Measurements from ENCODE around the gene FGF9. TPM values are rescaled to one million over a fixed set of nuclear protein-coding genes. Genes with fewer than 3 reads are reported as not detected.
A peak's percentile ranks its signal among the peaks of the same experiment; 100 is the strongest.

FGF9 gene
- total RNA-seq, 1 experiment from 2014 or later, result not detected

DNA sequence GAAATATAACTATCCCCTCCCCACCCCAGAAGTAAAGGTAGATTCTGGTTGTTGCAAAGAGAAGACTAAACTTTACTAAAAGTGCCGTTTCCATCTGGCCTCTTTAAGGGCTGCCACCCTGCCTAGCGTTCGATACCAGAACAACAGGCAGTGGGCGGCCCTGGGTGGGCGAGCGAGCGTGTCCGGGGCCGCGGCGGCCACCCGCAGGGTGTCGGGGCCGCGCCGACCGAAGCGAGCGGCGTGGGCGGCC lies 2.6 kb downstream of the FGF9 start:
- DNase-seq (ENCODE audit: low spot score), result no peak
- in situ Hi-C loops (cut with HindIII; ENCODE audit: low sequenced_read_pairs), result no loop called here

DNA sequence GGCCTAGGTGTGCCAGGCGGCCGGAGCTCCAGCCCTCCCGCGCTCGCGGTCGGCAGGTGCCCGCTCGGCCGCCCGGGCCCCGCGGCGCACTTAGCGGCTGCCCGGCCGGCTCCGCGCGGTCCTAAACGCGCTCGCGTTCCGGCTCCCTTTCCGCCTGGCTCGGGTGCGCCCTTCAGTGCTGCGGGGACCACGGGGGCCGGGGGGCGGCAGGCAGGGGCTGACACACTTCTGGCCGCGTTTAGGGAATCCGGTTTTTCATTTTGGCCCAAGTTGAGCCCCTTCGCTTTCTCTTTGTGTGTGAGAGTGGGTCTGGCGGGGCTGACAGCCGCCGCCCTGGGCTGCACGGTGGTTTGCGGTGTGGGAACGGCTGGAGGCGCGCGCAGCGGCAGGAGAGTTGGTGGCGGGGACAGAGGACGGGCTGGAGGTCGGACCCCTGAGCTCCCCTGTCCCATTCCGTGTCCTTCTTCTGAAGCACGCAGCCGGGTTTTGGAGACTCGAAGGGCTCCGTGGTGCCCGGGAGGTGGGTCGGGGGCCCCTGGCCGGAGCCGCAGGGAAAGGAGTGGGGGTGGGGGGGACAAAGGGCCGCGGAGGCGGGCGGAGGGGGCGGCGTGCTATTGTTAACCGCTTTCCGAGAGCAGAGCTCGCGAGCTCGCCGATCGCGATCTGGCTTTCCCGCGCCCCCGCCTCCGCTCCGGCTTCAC lies 3.1 kb downstream of the FGF9 start:
- in situ Hi-C loops (cut with HindIII; ENCODE audit: low sequenced_read_pairs), result no loop called here

DNA sequence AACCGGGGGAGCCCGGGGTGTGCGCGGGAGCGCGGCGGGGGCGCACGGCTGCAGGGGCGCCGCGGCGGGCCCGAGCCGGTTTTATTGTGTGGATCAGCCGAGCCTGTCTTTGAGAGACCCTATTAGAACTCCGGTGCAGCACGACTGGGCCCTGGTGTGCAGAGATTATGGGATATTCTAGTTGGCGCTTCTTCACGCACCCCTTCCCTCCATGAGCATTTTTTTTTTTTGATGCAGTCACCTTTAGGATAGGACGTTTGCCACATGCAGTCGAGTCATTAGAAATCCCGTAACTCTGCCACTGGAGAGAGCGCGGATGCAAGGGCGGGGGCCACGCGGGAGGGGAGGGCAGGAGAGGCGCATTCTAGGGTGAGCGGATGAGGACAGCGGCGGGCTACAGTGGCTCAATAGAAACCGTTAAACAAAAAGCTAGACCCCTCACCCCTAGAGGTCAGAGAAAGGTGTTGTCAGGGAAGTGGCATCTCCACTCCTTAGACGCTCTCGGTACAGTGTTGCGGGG lies 3.7 kb downstream of the FGF9 start:
- in situ Hi-C loops (cut with HindIII; ENCODE audit: low sequenced_read_pairs), result no loop called here
- DNase-seq (ENCODE audit: low spot score), result peak; percentile 58

More for the DNA sequence above, 3.1 kb downstream of the FGF9 start:
- peak; percentile 76 for DNase-seq (ENCODE audit: low spot score)

DNA sequence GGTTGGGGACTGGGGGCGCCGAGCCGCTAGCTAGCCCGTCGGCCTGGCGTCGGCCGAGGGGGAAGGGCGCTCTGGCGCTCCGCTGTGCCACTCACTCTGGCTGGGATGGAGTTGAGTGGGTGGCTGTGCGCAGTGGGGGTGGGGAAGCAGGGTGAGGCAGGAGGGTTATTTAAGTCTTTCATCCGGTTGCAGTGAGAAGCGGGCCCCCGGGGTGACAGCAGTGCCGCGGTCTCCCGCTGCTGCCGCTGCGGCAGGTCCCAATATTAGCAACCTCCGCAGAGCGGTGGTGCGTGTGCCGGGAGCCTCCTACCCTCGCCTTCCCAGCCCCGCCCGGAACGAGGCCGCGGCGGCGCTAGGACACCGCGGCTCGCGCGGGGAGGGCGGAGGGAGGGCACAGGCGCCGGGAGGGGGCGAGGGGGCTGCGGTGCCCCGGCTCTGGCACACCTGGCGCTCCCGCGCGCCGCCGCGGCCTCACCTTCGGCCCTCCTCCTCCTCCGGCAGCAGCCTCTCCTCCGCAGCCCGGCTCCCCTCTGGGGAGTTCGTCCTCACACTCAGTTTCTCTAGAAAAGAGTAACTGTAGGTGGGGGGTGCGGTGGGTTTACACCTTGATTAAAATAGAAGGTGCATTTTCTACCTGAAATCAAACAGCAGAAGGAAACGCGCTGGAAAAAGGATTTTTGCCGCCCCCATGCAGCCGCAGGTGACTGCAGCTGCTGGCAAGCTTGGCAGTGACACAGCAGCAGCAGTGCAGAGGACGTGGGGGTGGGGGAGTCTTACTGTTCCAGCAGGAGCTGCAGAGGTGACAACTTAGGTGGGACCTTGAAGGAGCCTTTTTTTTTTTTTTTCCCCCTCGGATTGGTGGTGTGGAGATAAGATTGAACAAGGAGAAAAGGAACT lies 4.5 kb downstream of the FGF9 start:
- DNase-seq (ENCODE audit: low spot score), result peak; percentile 77
- in situ Hi-C loops (cut with HindIII; ENCODE audit: low sequenced_read_pairs), result no loop called here

DNA sequence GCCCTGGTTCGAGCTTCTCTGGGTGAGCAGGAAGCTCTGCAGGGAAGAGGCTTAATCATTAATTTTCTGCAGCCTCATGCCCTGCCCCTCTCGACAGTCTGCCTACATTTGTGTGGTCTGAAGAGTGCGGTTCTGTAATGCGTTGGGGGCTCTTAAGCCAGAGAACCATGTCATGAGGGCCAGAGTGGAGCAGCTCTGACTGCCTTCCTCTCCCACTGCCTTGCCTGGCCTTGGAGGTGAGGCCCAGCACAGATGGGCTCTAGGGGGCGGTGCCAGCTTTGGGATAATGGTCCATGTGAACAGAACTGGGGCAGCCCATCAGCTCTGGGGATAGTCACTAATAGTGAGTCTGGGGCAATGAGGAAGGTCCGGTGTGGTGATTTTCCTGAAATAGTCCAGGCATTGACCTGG lies 5.7 kb downstream of the FGF9 start:
- in situ Hi-C loops (cut with HindIII; ENCODE audit: low sequenced_read_pairs), result no loop called here

DNA sequence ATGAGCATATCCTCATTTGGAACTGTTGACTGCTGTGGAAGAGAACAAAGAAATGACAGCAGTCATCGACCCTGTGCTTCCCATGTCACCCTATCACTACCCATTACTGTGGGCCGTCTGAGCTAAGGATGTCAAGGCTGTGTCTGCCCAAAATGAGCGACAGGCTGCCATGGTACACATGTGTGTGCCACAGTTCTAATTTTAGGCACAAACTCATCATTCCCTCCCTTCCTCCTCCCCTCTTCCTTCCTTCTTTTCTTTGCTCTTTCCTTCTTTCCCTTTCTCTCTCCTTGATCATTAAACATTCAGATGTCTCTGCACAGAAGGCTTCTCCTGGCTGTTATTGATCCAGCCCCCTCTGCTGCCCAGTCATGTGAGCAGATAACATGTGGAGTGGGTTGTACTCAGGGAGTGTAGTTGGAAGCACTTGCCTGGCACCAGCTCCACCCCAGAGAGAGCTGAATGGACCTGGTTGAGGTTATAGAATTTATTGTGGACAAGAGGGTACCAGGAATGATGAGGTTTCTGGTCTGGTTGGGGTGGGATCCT lies 6.3 kb downstream of the FGF9 start:
- in situ Hi-C loops (cut with HindIII; ENCODE audit: low sequenced_read_pairs), result no loop called here
- no peak for DNase-seq (ENCODE audit: low spot score)

More for the DNA sequence above, 5.7 kb downstream of the FGF9 start:
- peak; percentile 87 for DNase-seq (ENCODE audit: low spot score)

DNA sequence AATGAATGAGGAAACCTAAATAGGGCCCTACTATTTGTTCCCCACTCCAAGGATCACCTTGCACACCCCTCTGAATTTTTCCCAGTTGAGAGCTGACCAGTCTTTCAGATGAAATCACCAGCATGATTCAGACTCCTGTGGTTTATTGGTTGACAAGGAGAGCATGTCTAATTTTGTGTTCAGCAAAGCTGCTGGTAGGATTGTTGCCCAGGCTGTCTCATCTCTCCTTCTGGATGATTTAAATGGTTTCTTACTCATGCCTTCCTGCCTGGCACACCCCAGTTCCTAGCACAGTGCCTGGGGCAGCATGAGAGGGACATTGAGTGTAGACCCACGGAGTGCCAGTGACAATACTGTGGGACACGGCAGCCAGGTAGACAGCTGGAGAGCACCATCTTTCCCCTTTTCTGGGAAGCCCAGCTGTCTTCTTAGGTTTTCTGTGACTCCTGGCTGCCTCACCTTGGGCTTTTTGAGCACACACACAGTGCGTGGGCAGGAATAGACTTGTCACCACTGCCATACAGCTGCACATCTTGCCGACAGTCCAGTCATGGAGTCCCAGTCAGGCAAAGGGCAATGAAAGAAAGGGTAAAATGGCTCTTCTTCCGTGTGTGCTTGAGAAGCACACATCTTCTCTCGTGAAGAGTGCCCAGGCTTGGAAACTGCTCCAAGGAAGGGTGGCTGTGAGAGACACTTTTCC lies 12.3 kb downstream of the FGF9 start:
- in situ Hi-C loops (cut with HindIII; ENCODE audit: low sequenced_read_pairs), result no loop called here

DNA sequence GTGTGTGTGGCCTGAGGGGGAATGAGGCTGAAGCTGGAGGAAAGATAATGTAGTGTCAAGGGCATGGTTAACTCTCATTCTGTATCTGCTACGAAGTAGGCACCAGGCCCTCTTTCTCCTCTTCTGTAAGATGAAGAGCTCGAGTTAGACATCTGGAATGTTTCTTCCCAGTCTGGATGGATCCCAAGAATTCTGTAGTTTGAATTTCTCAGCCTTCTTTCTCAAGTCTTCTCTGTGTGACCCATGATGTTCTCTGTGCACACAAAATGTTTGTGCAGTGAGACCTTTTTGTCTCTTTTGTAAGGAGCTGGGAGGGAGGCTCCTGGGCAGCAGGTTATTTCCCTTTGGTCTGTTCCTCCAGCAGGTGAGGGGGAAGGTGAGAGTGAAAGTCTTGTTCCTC lies 13.7 kb downstream of the FGF9 start:
- no peak for DNase-seq (ENCODE audit: low spot score)
- in situ Hi-C loops (cut with HindIII; ENCODE audit: low sequenced_read_pairs), result no loop called here

More for the DNA sequence above, 12.3 kb downstream of the FGF9 start:
- DNase-seq (ENCODE audit: low spot score), result peak; percentile 67

DNA sequence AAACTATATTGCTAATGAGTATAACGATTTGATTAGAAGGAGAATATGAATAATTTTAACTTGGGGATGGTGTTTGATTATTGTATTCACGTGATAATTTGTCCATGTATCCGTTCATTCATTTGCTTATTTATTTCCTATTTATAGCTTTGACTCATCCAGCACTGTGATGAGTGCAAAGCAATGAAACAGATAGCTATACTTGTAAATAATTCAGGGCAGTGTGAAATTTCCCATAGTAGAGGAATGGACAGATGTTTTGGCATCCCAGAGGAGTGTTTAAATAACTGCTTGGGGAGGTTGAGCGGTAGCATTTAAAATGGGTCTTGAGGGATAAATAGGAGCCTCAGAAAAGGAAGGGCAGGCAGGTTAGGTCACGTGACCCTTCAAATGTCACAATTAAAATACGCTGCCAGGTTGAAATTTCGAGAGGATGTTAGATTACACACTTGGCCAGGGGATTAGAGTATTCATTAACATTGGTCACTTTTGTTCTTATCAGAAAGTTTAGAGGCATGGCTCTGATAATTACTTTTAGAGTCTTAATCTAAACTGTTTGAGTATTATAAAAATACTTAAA lies 14.7 kb downstream of the FGF9 start:
- DNase-seq (ENCODE audit: low spot score), result no peak
- in situ Hi-C loops (cut with HindIII; ENCODE audit: low sequenced_read_pairs), result no loop called here

DNA sequence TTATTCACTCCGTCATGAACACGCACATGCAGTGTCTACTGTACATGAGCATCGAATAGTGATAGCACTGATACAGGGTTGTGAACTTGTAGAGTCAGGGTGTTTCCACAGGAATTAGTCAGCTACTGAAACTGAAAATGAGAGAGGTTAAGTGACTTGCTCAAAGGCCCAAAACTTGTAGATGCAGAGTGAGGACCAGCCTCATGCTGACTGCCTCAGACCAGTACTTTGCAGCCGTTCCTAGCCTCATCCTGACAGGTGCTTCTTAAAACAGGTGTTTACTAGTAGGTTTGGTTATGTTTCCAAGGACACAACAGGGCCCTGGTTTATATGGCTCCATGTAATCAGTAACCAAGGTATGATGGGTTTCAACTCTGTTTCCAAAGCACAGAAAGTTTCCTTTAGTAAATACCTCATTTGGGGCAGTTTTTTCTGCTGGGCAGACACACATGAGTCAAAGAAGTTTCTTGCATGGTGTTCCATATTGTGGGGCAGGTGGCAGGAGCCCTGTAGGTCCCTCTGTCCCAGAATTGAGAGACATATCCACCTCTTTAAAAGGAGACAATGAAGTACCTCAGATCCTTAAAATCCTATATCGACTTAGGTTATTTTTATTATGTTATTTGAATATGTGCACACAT lies 16.0 kb downstream of the FGF9 start:
- in situ Hi-C loops (cut with HindIII; ENCODE audit: low sequenced_read_pairs), result no loop called here
- no peak for DNase-seq (ENCODE audit: low spot score)

DNA sequence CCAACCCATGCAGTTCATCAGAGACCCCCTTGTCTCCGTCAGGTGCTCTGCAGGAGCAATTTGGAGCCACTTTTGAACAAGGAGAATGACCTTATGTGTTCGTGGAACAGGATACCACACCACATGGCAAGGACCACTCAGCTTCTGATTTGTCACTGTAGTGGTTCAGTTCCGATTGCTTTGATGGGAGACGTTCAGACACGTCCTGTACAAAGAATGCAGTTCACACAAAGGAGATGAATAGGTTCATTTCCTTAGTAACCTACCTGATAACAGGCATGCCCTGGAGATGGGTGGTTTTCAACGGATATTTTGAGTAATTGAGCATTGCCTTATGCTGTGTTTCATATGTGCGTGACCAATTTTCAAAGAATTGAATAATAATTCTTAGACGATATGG lies 17.2 kb downstream of the FGF9 start:
- DNase-seq (ENCODE audit: low spot score), result no peak
- in situ Hi-C loops (cut with HindIII; ENCODE audit: low sequenced_read_pairs), result no loop called here

DNA sequence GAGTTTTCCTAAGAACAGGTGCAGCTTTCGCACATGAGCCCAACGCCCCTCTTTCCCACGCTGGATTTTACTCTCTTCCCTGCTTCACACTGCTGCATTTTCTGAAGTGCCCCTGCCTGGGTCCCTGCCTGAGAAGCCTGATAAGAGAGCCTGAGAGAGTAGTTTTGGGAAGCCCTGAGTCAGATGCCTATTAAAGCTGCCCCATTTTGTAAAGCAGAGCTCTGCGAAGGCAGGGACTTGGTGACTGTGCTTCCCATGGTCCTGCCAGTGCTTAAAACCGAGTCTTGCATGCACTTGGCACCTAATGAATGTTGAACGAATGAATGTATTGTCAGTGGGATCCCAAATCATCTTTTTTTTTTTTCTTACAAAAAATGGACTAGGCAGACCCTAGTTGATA lies 18.2 kb downstream of the FGF9 start:
- DNase-seq (ENCODE audit: low spot score), result no peak
- in situ Hi-C loops (cut with HindIII; ENCODE audit: low sequenced_read_pairs), result no loop called here

DNA sequence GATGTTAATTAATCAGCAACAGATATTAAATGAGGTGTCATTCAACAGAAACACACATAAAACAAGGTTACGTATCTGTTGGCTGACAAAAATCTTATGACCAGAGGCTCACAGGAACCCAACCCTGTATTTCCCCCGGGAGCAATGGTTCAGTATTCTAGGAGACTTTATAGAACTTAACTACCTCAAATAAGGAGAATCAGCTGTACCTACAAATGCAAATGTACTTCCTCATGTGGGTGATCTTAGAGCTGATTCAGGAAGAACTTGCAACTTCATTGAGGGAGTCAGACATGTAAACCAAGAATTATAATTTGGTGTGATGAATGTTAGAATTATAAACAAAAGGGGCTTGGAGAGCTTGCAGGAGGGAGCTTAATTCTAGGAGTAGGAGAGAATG lies 20.1 kb downstream of the FGF9 start:
- in situ Hi-C loops (cut with HindIII; ENCODE audit: low sequenced_read_pairs), result no loop called here
- no peak for DNase-seq (ENCODE audit: low spot score)

DNA sequence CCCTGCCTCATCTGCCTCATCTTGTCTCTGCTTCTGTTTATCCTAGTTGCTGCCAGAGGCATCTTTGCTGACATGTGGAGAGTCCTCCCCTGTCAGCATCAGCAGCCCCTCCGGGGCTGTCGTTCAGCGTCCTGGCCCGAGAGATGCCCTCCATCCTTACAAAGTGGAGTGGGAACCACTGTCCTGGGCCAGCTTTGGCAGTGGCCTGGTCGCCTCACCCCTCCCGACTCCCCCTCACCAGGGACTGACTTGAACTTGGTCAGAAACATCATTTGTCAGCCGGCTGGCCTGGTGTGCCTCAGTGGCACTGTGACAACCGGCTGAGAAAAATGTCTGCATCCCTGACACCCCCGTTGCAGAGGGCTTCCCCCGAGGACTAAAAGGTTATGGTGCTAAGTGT lies 20.6 kb downstream of the FGF9 start:
- in situ Hi-C loops (cut with HindIII; ENCODE audit: low sequenced_read_pairs), result no loop called here
- DNase-seq (ENCODE audit: low spot score), result no peak

DNA sequence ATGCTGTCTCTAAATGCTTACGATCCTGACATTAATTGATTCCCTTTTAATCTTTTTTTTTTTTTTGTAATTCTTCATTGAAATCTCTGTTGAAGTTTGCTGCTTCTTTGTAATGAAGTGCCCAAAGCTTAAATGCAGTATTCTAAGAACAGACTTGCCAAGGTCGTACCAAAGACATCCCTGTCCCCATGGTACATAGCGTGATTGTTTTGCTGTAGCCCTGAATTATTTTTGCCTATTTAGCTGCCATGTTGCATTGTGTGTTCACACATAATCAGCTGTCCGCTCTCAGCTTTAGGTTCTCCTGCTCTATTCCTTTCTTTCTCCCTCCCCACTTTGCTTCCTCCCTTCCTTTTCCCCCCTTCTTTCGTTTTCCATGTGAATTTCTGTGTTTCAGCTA lies 21.1 kb downstream of the FGF9 start:
- no peak for DNase-seq (ENCODE audit: low spot score)
- in situ Hi-C loops (cut with HindIII; ENCODE audit: low sequenced_read_pairs), result no loop called here

DNA sequence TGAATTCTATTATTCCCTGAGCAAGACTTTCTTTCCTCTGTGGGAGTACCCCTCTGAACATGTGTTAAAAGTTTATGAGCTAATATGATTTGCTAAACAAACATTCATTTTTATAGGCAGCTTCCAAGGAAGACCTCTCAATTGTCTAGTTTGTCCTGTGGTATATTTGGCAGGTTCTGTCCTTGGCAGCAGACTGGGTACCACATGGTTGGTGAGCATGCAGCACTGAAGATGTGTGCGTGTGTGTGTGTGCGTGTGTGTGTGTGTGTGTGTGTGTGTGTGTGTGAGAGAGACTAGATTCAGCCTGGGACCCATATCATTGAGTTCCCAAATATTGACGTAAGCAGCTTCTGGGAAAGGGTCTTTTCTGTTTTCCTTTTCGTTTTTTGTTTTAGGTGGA lies 24.0 kb downstream of the FGF9 start:
- in situ Hi-C loops (cut with HindIII; ENCODE audit: low sequenced_read_pairs), result no loop called here
- DNase-seq (ENCODE audit: low spot score), result peak; percentile 62

DNA sequence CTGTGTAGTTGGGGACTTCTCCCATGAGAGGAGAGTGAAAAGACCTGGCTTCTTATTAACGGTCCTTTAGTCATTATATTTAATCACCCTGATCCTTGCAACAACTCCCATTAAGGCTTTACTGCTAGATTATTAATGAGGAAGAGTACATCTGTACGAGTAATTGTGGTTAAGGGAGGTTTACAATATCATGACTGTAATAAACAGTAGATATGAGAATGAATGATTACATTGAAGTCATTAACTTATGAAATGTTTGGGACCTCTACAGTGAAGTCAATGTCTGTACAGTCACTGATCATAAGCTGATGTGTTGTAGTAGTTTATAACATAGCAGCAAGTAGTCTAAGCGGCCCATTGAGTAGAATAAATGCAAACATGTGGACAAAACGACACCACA lies 24.7 kb downstream of the FGF9 start:
- in situ Hi-C loops (cut with HindIII; ENCODE audit: low sequenced_read_pairs), result no loop called here

DNA sequence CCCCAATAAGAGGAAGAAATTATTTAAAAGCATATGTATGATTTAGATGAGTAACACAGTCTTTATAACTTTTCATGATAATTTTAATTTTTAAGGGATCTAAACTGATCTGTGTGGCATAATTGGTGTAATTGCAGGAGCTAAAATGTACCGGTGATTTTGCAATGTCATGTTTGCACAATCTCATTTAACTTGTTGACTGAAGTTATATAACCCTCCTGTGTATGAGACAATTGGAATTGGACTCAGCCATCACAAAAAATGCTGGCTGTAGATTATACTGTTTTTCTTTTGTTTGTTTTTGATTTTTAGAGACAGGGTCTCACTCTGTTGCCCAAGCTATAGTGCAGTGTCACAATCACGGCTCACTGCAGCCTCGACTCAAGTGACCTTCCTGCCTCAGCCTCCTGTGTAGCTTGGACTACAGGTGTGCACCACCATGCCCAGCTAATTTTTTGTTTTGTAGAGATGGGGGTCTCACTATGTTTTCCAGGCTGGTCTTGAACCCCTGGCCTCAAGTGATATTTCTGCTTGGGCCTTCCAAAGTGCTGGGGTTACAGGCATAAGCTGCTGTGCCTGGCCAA lies 26.1 kb downstream of the FGF9 start:
- no peak for DNase-seq (ENCODE audit: low spot score)
- in situ Hi-C loops (cut with HindIII; ENCODE audit: low sequenced_read_pairs), result no loop called here

More for the DNA sequence above, 24.7 kb downstream of the FGF9 start:
- DNase-seq (ENCODE audit: low spot score), result no peak
